ENCODE results near the gene CPE. TPM values are rescaled to one million over a fixed set of nuclear protein-coding genes. Genes with fewer than 3 reads are reported as not detected.

The CPE gene
- total and polyA plus RNA-seq, 2 donors (not counting 3 experiments of a cell fraction or from before 2014, with no cell fraction given): 2.7 to 9.2 TPM

- ChIA-PET CTCF (interaction anchor here (0.7 to 1.0 kb wide), 2 partner anchors 14 to 24 kb away, joined by 3 to 4 read pairs; partner anchors contain the start of gene CPE), POLR2A (no interaction called here)
- H3K9me3 ChIP-seq (replicated peaks; ENCODE audit: control insufficient read depth, insufficient read depth, low read length): no peaks in the 10 kb centered on the region
- dilution Hi-C loops (cut with MboI; ENCODE audit: extremely low pct_ligation_motif_present, low sequenced_read_pairs) (no loop called here), intact Hi-C loops (cut with micrococcal nuclease) (no loop called here)
- DNase-seq (ENCODE audit: low read depth, low spot score) (no peak), FAIRE-seq (no peak)
- no peaks in the 10 kb centered on the region for H3K4me1 ChIP-seq (ENCODE audit: control insufficient read depth, extremely low read depth, insufficient read depth, low read length)
- no TSS peak for BruUV-seq (replicated peaks)
- H3K4me2 ChIP-seq (ENCODE audit: insufficient read depth, low read length): no peak overlapping the region
- no peak overlapping the region for H3K27ac ChIP-seq (ENCODE audit: insufficient read depth, low read depth, low read length)
- no peak overlapping the region for H3K9ac ChIP-seq (replicated peaks; ENCODE audit: extremely low read depth, insufficient read depth, low read length)
- no peak overlapping the region for H3K4me3 ChIP-seq (replicated peaks in 1 of 3; ENCODE audit: insufficient read depth in 1 of 3, low read depth in 1 of 3, low read length in 3 of 3)
- no peaks in the 10 kb centered on the region for H3K79me2 ChIP-seq (ENCODE audit: control insufficient read depth, insufficient read depth, low read length)
- H3K27me3 ChIP-seq (ENCODE audit: control insufficient read depth in 2 of 2, insufficient read depth in 2 of 2, low read length in 2 of 2): no peaks in the 10 kb centered on the region
- H3K9me1 ChIP-seq (replicated peaks; ENCODE audit: control insufficient read depth, extremely low read depth, insufficient read depth, low read length): no peaks in the 10 kb centered on the region
- no peaks in the 10 kb centered on the region for H3K36me3 ChIP-seq (ENCODE audit: control insufficient read depth in 2 of 2, extremely low read depth in 1 of 2, insufficient read depth in 2 of 2, low read length in 2 of 2)
- no peaks in the 10 kb centered on the region for H4K20me1 ChIP-seq (replicated peaks; ENCODE audit: control insufficient read depth, extremely low read depth, insufficient read depth, low read length)
- no peak overlapping the region for H2AFZ ChIP-seq (ENCODE audit: low read depth, low read length)
- TF ChIP-seq JUN (IDR thresholded peaks at IDR 0.05; ENCODE audit: borderline replicate concordance, insufficient read depth, insufficient read length, low read depth) (no peak), MAX (IDR thresholded peaks at IDR 0.05; ENCODE audit: insufficient read depth, insufficient read length) (no peak), POLR2AphosphoS5 (IDR thresholded peaks at IDR 0.05; ENCODE audit: insufficient read depth, low read depth, low read length) (no peak), CTCF (IDR thresholded peaks at IDR 0.05; ENCODE audit: extremely low read depth in 1 of 2, insufficient read depth in 1 of 2, low read depth in 1 of 2, low read length in 2 of 2) (no peak), POLR2A (IDR thresholded peaks at IDR 0.05; ENCODE audit: low read depth, low read length) (no peak), EZH2 (IDR thresholded peaks at IDR 0.05; ENCODE audit: borderline replicate concordance, low read depth, low read length, severe bottlenecking) (no peak), MYC (IDR thresholded peaks at IDR 0.05; ENCODE audit: low read depth, low read length) (no peak), FOS (IDR thresholded peaks at IDR 0.05; ENCODE audit: borderline replicate concordance, insufficient read depth, low read length) (no peak), GATA2 (IDR thresholded peaks at IDR 0.05; ENCODE audit: insufficient read depth, insufficient read length, low read depth, low read length) (no peak)
Measured at GRCh38 chr4:165403048-165403447, 24.2 kb downstream of the CPE start.

Data from endothelial cell of umbilical vein (primary cell).